Retinal pigment epithelial cell (primary cell): ENCODE results near the gene ZMYND12.

Experiments
- DNase-seq: peaks from one replicate; pipeline ENCODE4 v3.0.0-alpha.2; 2010; ENCODE audit warnings: low read depth
- H3K4me3 ChIP-seq: 2 replicates; pipeline ENCODE4 v1.5.1; 2011; ENCODE audit warnings: mild to moderate bottlenecking, low read length, control low read depth, moderate library complexity
- CTCF ChIP-seq: conservative IDR thresholded peaks from 2 replicates; pipeline ENCODE4 v1.5.1; 2011; ENCODE audit warnings: low read depth, low read length, control low read depth, inconsistent platforms

The ZMYND12 gene

GRCh38 chr1:42429603-42430002 lies 26.2 kb downstream of the ZMYND12 start:
- H3K4me3 ChIP-seq, result no peak overlapping the region
- no peak for TF ChIP-seq CTCF
- no peak for DNase-seq

GRCh38 chr1:42427240-42427639 lies 28.6 kb downstream of the ZMYND12 start:
- DNase-seq, result no peak
- no peak for TF ChIP-seq CTCF
- no peak overlapping the region for H3K4me3 ChIP-seq

- TF ChIP-seq CTCF, result no peak
- no peak overlapping the region for H3K4me3 ChIP-seq
- no peak for DNase-seq
These were observed 31.6 kb downstream of the ZMYND12 start for GRCh38 chr1:42424201-42424600.

GRCh38 chr1:42423681-42424080 lies 32.1 kb downstream of the ZMYND12 start:
- DNase-seq, result no peak
- H3K4me3 ChIP-seq, result no peak overlapping the region
- no peak for TF ChIP-seq CTCF

- no peak for TF ChIP-seq CTCF
- H3K4me3 ChIP-seq, result no peak overlapping the region
These were observed 33.1 kb downstream of the ZMYND12 start for GRCh38 chr1:42422737-42423136.

GRCh38 chr1:42420911-42421585 lies 34.8 kb downstream of the ZMYND12 start:
- no peak for TF ChIP-seq CTCF
- DNase-seq, result peak; percentile 98
- H3K4me3 ChIP-seq, result peak overlapping the region; percentile 2

More at GRCh38 chr1:42422737-42423136, 33.1 kb downstream of the ZMYND12 start:
- no peak for DNase-seq

- no peak for TF ChIP-seq CTCF
- no peak for DNase-seq
- no peak overlapping the region for H3K4me3 ChIP-seq
These were observed 35.7 kb downstream of the ZMYND12 start for GRCh38 chr1:42420121-42420520.
